Prostate gland (tissue), 2 donors: ENCODE data around the gene HMGCL. TPM values are rescaled to one million over a fixed set of nuclear protein-coding genes. Genes with fewer than 3 reads are reported as not detected.

Experiments used
- DNase-seq: peaks from one replicate; pipeline ENCODE4 v3.0.0-alpha.2; 2019; ENCODE audit warnings: low spot score
- H3K27ac ChIP-seq, 2 donors: fragments of 200-600 bp; sonication (generic); 2 replicates each; pipeline ENCODE4 v1.5.1; 2017 to 2019
- H3K27me3 ChIP-seq: fragments of 200-600 bp; sonication (generic); replicated peaks from 2 replicates; pipeline ENCODE4 v1.5.1; 2019; ENCODE audit not compliant: insufficient read depth
- H3K36me3 ChIP-seq, 2 donors: fragments of 200-600 bp; sonication (generic); 1 replicate in 1 of 2; 2 replicates in 1 of 2; pipeline versions ENCODE4 v1.5.1 to v1.8.1; 2017 to 2019
- H3K4me1 ChIP-seq: fragments of 200-600 bp; sonication (generic); replicated peaks from 2 replicates; pipeline ENCODE4 v1.5.1; 2019
- H3K4me3 ChIP-seq, 2 donors: fragments of 200-600 bp; sonication (generic); 2 replicates each; pipeline ENCODE4 v1.5.1; 2017 to 2019
- H3K9me3 ChIP-seq: fragments of 200-600 bp; sonication (generic); 2 replicates; pipeline ENCODE4 v1.5.1; 2017
- POLR2A ChIP-seq: fragments of 450-650 bp; IDR thresholded peaks from one replicate; pipeline ENCODE4 v1.6.1; 2016; ENCODE audit warnings: antibody characterized with exemption, mild to moderate bottlenecking
- POLR2AphosphoS5 ChIP-seq: sonication (generic); formaldehyde crosslinking; IDR thresholded peaks from one replicate; pipeline ENCODE4 v1.6.1; 2017; ENCODE audit warnings: antibody characterized with exemption
- WGBS: methylation state at CpG from one replicate; pipeline ENCODE4 v1.1.5; 2018; 5-methylcytosine and 5-hydroxymethylcytosine counted together
- intact Hi-C: fragments of 100-400 bp; cut with DNase I; formaldehyde crosslinking; loops from one replicate; pipeline ENCODE4 v1.14.2; 2022
- total RNA-seq, 2 donors: library from RNA; depleted of rRNA; stranded (reverse); fragments of >200 nt; gene quantifications; one replicate each; pipeline ENCODE4 v1.1.0, GENCODE V29; 2016
- TF ChIP-seq, protein P1 (sequence below), 4 experiments: fragments of 200-600 bp in 2 of 4; fragments of 450-650 bp in 2 of 4; sonication (generic) in 2 of 4; IDR thresholded peaks; 1 replicate in 3 of 4; 2 replicates in 1 of 4; pipeline ENCODE4 v1.5.1; 2016 to 2019; ENCODE audit warnings: antibody characterized with exemption in 4 of 4, mild to moderate bottlenecking in 2 of 4, moderate library complexity in 2 of 4

Gene HMGCL
- total RNA-seq, 2 donors from 2014 or later = 51.1 to 58.7 TPM

DNA sequence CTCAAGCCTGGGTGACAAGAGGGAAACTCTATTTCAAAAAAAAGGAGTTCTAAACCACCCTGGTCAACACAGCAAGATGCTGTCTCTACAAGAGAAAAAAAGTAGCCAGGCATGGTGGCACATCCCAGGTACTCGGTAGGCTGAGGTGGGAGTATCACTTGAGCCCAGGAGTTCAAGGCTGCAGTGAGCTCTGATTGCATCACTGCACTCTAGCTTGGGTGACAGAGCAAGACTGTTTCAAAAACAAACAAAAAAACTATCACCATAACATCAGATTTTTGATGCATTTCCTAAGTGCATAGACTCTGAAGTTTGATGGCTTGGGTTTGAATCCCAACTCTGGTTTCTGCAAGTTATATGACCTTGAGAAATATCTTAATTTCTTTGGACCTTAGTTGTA is 72.3 kb downstream of the HMGCL start:
- H3K36me3 ChIP-seq = peaks cover 27 to 54% of the 10 kb centered on the region in 2 donors
- no peaks in the 10 kb centered on the region for H3K27me3 ChIP-seq
- WGBS = 94% methylated on average over 1 of the region's 1 CpG
- intact Hi-C loops = no loop called here
- no peak overlapping the region for H3K27ac ChIP-seq
- no peaks in the 10 kb centered on the region for H3K9me3 ChIP-seq
- TF ChIP-seq, protein P1, sequence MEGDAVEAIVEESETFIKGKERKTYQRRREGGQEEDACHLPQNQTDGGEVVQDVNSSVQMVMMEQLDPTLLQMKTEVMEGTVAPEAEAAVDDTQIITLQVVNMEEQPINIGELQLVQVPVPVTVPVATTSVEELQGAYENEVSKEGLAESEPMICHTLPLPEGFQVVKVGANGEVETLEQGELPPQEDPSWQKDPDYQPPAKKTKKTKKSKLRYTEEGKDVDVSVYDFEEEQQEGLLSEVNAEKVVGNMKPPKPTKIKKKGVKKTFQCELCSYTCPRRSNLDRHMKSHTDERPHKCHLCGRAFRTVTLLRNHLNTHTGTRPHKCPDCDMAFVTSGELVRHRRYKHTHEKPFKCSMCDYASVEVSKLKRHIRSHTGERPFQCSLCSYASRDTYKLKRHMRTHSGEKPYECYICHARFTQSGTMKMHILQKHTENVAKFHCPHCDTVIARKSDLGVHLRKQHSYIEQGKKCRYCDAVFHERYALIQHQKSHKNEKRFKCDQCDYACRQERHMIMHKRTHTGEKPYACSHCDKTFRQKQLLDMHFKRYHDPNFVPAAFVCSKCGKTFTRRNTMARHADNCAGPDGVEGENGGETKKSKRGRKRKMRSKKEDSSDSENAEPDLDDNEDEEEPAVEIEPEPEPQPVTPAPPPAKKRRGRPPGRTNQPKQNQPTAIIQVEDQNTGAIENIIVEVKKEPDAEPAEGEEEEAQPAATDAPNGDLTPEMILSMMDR (IDR thresholded peaks at IDR 0.05) = no peak
- TF ChIP-seq POLR2A (no peak), POLR2AphosphoS5 (no peak)
- peaks cover 3% of the 10 kb centered on the region for H3K4me1 ChIP-seq
- no peak for DNase-seq
- H3K4me3 ChIP-seq = no peak overlapping the region

Other genes starting within 250 kb of the HMGCL start
- gene RPL11, start 133.6 kb downstream of the HMGCL start, total RNA-seq = 1,000 to 10,000 TPM in 1 of 2 donors, 100 to 1,000 TPM in 1; 784 to 1,458 TPM
- 10 to 100 TPM; 35.7 to 42.1 TPM for gene ELOA, start 82.0 kb downstream of the HMGCL start, total RNA-seq
- gene PITHD1, start 47.0 kb downstream of the HMGCL start, total RNA-seq = 10 to 100 TPM; 85.7 to 86.7 TPM
- 10 to 100 TPM; 53.6 to 57.7 TPM for gene LYPLA2, start 34.3 kb downstream of the HMGCL start, total RNA-seq
- gene GALE, start 24.7 kb downstream of the HMGCL start, total RNA-seq = 10 to 100 TPM; 26.3 to 27.3 TPM
- gene FUCA1, start 42.9 kb upstream of the HMGCL start, total RNA-seq = 100 to 1,000 TPM in 1 of 2 donors, 10 to 100 TPM in 1; 51.4 to 111 TPM
- not detected for gene CNR2, start 87.9 kb upstream of the HMGCL start, total RNA-seq
- gene PNRC2, start 134.4 kb upstream of the HMGCL start, total RNA-seq = 100 to 1,000 TPM in 1 of 2 donors, 10 to 100 TPM in 1; 86.6 to 117 TPM
- gene SRSF10, start 154.9 kb upstream of the HMGCL start, total RNA-seq = 10 to 100 TPM; 94.3 to 94.9 TPM